H1 (cell line): ENCODE results near the gene ARID5B. TPM values are rescaled to one million over a fixed set of nuclear protein-coding genes. Genes with fewer than 3 reads are reported as not detected.

Experiments used
- CTCF ChIA-PET: fragments of 300-600 bp; sonication (Branson Sonifier 250); formaldehyde crosslinking; loops from one replicate; lab custom pipeline; 2021; ENCODE audit not compliant: partially characterized antibody; lab: Charles Lee
- POLR2A ChIA-PET: fragments of 300-600 bp; sonication (Branson Sonifier 250); formaldehyde crosslinking; loops from one replicate; lab custom pipeline; 2021; ENCODE audit warnings: inconsistent platforms; ENCODE audit not compliant: partially characterized antibody; lab: Charles Lee
- DNase-seq, 2 experiments: peaks; one replicate each; pipeline versions ENCODE4 v3.0.0 to v3.0.0-alpha.2; 2010 to 2022; ENCODE audit warnings: low spot score in 2 of 2, low read depth in 1 of 2, mixed read lengths in 1 of 2
- FAIRE-seq: peaks from 2 replicates; lab custom pipeline; 2011; peaks lifted over from hg19 to GRCh38; lab: Jason Lieb, UNC
- H2AFZ ChIP-seq: 2 replicates; pipeline ENCODE4 v1.8.1; 2012; ENCODE audit warnings: low read length, inconsistent platforms
- H2AK5ac ChIP-seq: 2 replicates; pipeline ENCODE4 v1.6.1; 2013; ENCODE audit warnings: low read depth, low read length
- H2BK120ac ChIP-seq: replicated peaks from 2 replicates; pipeline ENCODE3; 2013; ENCODE audit warnings: low read depth, low read length, inconsistent platforms
- H2BK12ac ChIP-seq: 2 replicates; pipeline ENCODE4 v1.6.1; 2013; ENCODE audit warnings: low read depth, low read length
- H2BK15ac ChIP-seq: 2 replicates; pipeline ENCODE4 v1.6.1; 2013; ENCODE audit warnings: low read length
- H2BK20ac ChIP-seq: 2 replicates; pipeline ENCODE4 v1.6.1; 2013; ENCODE audit warnings: low read length
- H2BK5ac ChIP-seq: 2 replicates; pipeline ENCODE4 v1.6.1; 2013; ENCODE audit warnings: low read depth, low read length
- H3K14ac ChIP-seq: 2 replicates; pipeline ENCODE4 v1.6.1; 2013; ENCODE audit warnings: inconsistent platforms; ENCODE audit not compliant: insufficient read length
- H3K18ac ChIP-seq: 2 replicates; pipeline ENCODE4 v1.6.1; 2013; ENCODE audit warnings: low read length; ENCODE audit errors: extremely low read depth
- H3K23ac ChIP-seq: 2 replicates; pipeline ENCODE4 v1.6.1; 2013; ENCODE audit warnings: inconsistent platforms; ENCODE audit not compliant: insufficient read length
- H3K23me2 ChIP-seq: 2 replicates; pipeline ENCODE4 v1.6.1; 2013; ENCODE audit warnings: low read depth, low read length
- H3K27ac ChIP-seq: 2 replicates; pipeline ENCODE4 v1.6.1; 2011; ENCODE audit warnings: low read depth, low read length, inconsistent platforms
- H3K27me3 ChIP-seq, 4 experiments: replicated peaks in 1 of 4; 1 replicate in 1 of 4; 2 replicates in 3 of 4; pipeline versions ENCODE4 v1.6.1 to v1.8.1; 2011 to 2013; ENCODE audit warnings: low read length in 3 of 4, mild to moderate bottlenecking in 3 of 4, inconsistent platforms in 2 of 4, mixed read lengths in 2 of 4, moderate library complexity in 1 of 4; ENCODE audit not compliant: control insufficient read depth in 3 of 4, insufficient read depth in 3 of 4; ENCODE audit errors: extremely low read depth in 1 of 4
- H3K36me3 ChIP-seq, 4 experiments: 2 replicates each; pipeline versions ENCODE4 v1.6.1 to v1.8.1; 2011 to 2013; ENCODE audit warnings: mild to moderate bottlenecking in 4 of 4, low read length in 3 of 4, moderate library complexity in 2 of 4, control low read depth in 1 of 4, inconsistent platforms in 1 of 4; ENCODE audit not compliant: insufficient read depth in 4 of 4, control insufficient read depth in 2 of 4
- H3K4ac ChIP-seq: replicated peaks from 2 replicates; pipeline ENCODE3; 2013; ENCODE audit warnings: low read length, low read depth, mixed read lengths, inconsistent platforms; ENCODE audit not compliant: insufficient read length
- H3K4me1 ChIP-seq, 4 experiments: replicated peaks in 1 of 4; 1 replicate in 1 of 4; 2 replicates in 3 of 4; pipeline versions ENCODE4 v1.6.1 to v1.8.1; 2011 to 2013; ENCODE audit warnings: low read length in 3 of 4, inconsistent platforms in 2 of 4, mixed read lengths in 1 of 4; ENCODE audit not compliant: insufficient read depth in 4 of 4, control insufficient read depth in 3 of 4
- H3K4me2 ChIP-seq, 2 experiments: 2 replicates each; pipeline versions ENCODE4 v1.6.1 to v1.8.1; 2011 to 2013; ENCODE audit warnings: low read depth in 2 of 2, low read length in 2 of 2, control low read depth in 1 of 2, inconsistent platforms in 1 of 2, mild to moderate bottlenecking in 1 of 2; ENCODE audit not compliant: insufficient read depth in 1 of 2
- H3K4me3 ChIP-seq, 4 experiments: fragments of 200-600, 300-600 bp in 1 of 4; sonication (generic), shearing (Covaris generic), sonication (Bioruptor Twin) in 1 of 4; 2 replicates each; pipeline versions ENCODE4 v1.5.1 to v1.8.1; 2011 to 2016; ENCODE audit warnings: low read length in 4 of 4, low read depth in 3 of 4, control low read depth in 2 of 4, inconsistent platforms in 2 of 4, mild to moderate bottlenecking in 2 of 4, mixed read lengths in 1 of 4, moderate library complexity in 1 of 4; ENCODE audit not compliant: insufficient read depth in 2 of 4; ENCODE audit errors: extremely low read depth in 1 of 4
- H3K56ac ChIP-seq: replicated peaks from 2 replicates; pipeline ENCODE3; 2013; ENCODE audit warnings: low read depth, mild to moderate bottlenecking, mixed read lengths, low read length, inconsistent platforms; ENCODE audit not compliant: insufficient read length
- H3K79me1 ChIP-seq: 2 replicates; pipeline ENCODE4 v1.6.1; 2013; ENCODE audit warnings: low read depth, low read length, control low read depth
- H3K79me2 ChIP-seq, 2 experiments: 2 replicates each; pipeline versions ENCODE4 v1.6.1 to v1.8.1; 2012 to 2013; ENCODE audit warnings: low read length in 2 of 2, mild to moderate bottlenecking in 2 of 2, inconsistent platforms in 1 of 2; ENCODE audit not compliant: insufficient read depth in 2 of 2, control insufficient read depth in 1 of 2
- H3K9ac ChIP-seq, 4 experiments: replicated peaks in 1 of 4; 1 replicate in 1 of 4; 2 replicates in 3 of 4; pipeline versions ENCODE4 v1.6.1 to v1.8.1; 2011 to 2013; ENCODE audit warnings: low read depth in 3 of 4, low read length in 3 of 4, control low read depth in 2 of 4, mild to moderate bottlenecking in 2 of 4, moderate library complexity in 2 of 4, inconsistent platforms in 1 of 4; ENCODE audit errors: extremely low read depth in 1 of 4
- H3K9me3 ChIP-seq, 2 experiments: 2 replicates each; pipeline versions ENCODE4 v1.6.1 to v1.8.1; 2012 to 2013; ENCODE audit warnings: mild to moderate bottlenecking in 2 of 2, moderate library complexity in 2 of 2, control low read depth in 1 of 2, inconsistent platforms in 1 of 2, low read depth in 1 of 2, low read length in 1 of 2, mixed read lengths in 1 of 2; ENCODE audit not compliant: insufficient read depth in 2 of 2
- H4K20me1 ChIP-seq, 2 experiments: replicated peaks in 1 of 2; 2 replicates each; pipeline versions ENCODE3 to v1.8.1; 2011 to 2013; ENCODE audit warnings: inconsistent platforms in 2 of 2, low read length in 2 of 2, mild to moderate bottlenecking in 1 of 2; ENCODE audit not compliant: insufficient read depth in 2 of 2, control insufficient read depth in 1 of 2
- H4K5ac ChIP-seq: 2 replicates; pipeline ENCODE4 v1.6.1; 2013; ENCODE audit warnings: low read length, low read depth, mixed read lengths, inconsistent platforms; ENCODE audit not compliant: insufficient read length
- H4K8ac ChIP-seq: 2 replicates; pipeline ENCODE4 v1.8.0; 2013; ENCODE audit warnings: mild to moderate bottlenecking, moderate library complexity, low read length, inconsistent platforms; ENCODE audit not compliant: insufficient read depth; ENCODE audit errors: extremely low read depth
- H4K91ac ChIP-seq: replicated peaks from 2 replicates; pipeline ENCODE3; 2013; ENCODE audit warnings: low read length, mixed read lengths, inconsistent platforms; ENCODE audit not compliant: insufficient read length
- ASH2L ChIP-seq: fragments of 200-600, 300-600 bp; sonication (generic); IDR thresholded peaks from one replicate; pipeline ENCODE4 v1.7.1; 2017; ENCODE audit warnings: low read length
- ATF2 ChIP-seq: IDR thresholded peaks from 2 replicates; pipeline ENCODE4 v1.6.1; 2012; ENCODE audit warnings: low read length, inconsistent platforms
- CREB1 ChIP-seq: IDR thresholded peaks from 2 replicates; pipeline ENCODE4 v1.6.1; 2012; ENCODE audit warnings: inconsistent platforms
- EP300 ChIP-seq, 2 experiments: IDR thresholded peaks; 1 replicate in 1 of 2; 2 replicates in 1 of 2; pipeline ENCODE4 v1.6.1; 2011 to 2012; ENCODE audit warnings: low read depth in 2 of 2, low read length in 2 of 2, mild to moderate bottlenecking in 2 of 2, borderline replicate concordance in 1 of 2, inconsistent platforms in 1 of 2, moderate library complexity in 1 of 2
- JUND ChIP-seq: IDR thresholded peaks from 2 replicates; pipeline ENCODE4 v1.6.1; 2011; ENCODE audit warnings: mild to moderate bottlenecking, improper control_type of control experiment, low read length
- MAFK ChIP-seq: IDR thresholded peaks from 2 replicates; pipeline ENCODE4 v1.6.1; 2012; ENCODE audit warnings: low read depth, mild to moderate bottlenecking, improper control_type of control experiment, low read length
- NANOG ChIP-seq: IDR thresholded peaks from 2 replicates; pipeline ENCODE4 v1.6.1; 2011; ENCODE audit warnings: low read length, low read depth, mild to moderate bottlenecking, inconsistent platforms; ENCODE audit not compliant: insufficient read depth, poor library complexity, severe bottlenecking
- RFX5 ChIP-seq: IDR thresholded peaks from 2 replicates; pipeline ENCODE4 v1.6.1; 2011; ENCODE audit warnings: low read depth, low read length, improper control_type of control experiment, borderline replicate concordance
- RNF2 ChIP-seq: fragments of 200-900, 300-1000 bp; sonication (generic); IDR thresholded peaks from 2 replicates; pipeline ENCODE4 v1.7.1; 2016; ENCODE audit warnings: borderline replicate concordance, low read depth, mild to moderate bottlenecking, antibody characterized with exemption, low read length; ENCODE audit not compliant: poor library complexity, severe bottlenecking; ENCODE audit errors: missing control alignments
- SIX5 ChIP-seq: IDR thresholded peaks from 2 replicates; pipeline ENCODE4 v1.6.1; 2011; ENCODE audit warnings: mild to moderate bottlenecking, low read depth, low read length
- SUZ12 ChIP-seq: fragments of 200-600 bp; sonication (generic); IDR thresholded peaks from 2 replicates; pipeline ENCODE4 v1.6.1; 2012; ENCODE audit warnings: mild to moderate bottlenecking, inconsistent platforms, low read length, moderate library complexity, mixed read lengths
- TAF7 ChIP-seq: optimal IDR thresholded peaks from 2 replicates; pipeline ENCODE3; 2011; ENCODE audit warnings: low read depth, mild to moderate bottlenecking, inconsistent platforms, low read length, moderate library complexity, borderline replicate concordance
- ZNF274 ChIP-seq: IDR thresholded peaks from 2 replicates; pipeline ENCODE4 v1.7.0; 2012; ENCODE audit warnings: low read length, borderline replicate concordance; ENCODE audit errors: extremely low read depth
- WGBS, 2 experiments: shearing (Covaris generic) in 1 of 2; methylation state at CpG; one replicate each; pipeline versions ENCODE4 v1.1.6 to v1.1.7; 2013 to 2015; ENCODE audit warnings: low lambda C conversion rate in 2 of 2, mixed read lengths in 2 of 2, inconsistent platforms in 1 of 2, low coverage in 1 of 2, missing lambda C conversion rate in 1 of 2; ENCODE audit not compliant: insufficient replicate concordance in 2 of 2, insufficient coverage in 1 of 2, insufficient read length in 1 of 2; ENCODE audit errors: extremely low coverage in 1 of 2, missing lambda C conversion rate in 1 of 2; 5-methylcytosine and 5-hydroxymethylcytosine counted together
- polyA plus RNA-seq, 7 experiments: library from polyadenylated mRNA; depleted of rRNA in 3 of 7; stranded (reverse) in 5 of 7; unstranded in 2 of 7; fragments of >200 nt in 5 of 7; fragments of 200-250 nt in 2 of 7; gene quantifications; 1 replicate in 5 of 7; 2 replicates in 1 of 7; 4 replicates in 1 of 7; pipeline versions ENCODE4 v1.2.1 to v1.2.3, GENCODE V29; 2011 to 2013; ENCODE audit warnings: missing spikeins in 2 of 7, mixed read lengths in 2 of 7
- total RNA-seq: library from RNA; stranded (reverse); fragmentation: NEBNext Ultra II Directional; extraction: Animal tissue kit (Norgen Biotek cat#: 25700); gene quantifications from 2 replicates; pipeline ENCODE4 v1.2.1, GENCODE V29; 2021

ARID5B gene
- total and polyA plus RNA-seq, 2 of the 8 experiments (the other 6 are each of a cell fraction or from before 2014, with no cell fraction given) = 0.21 to 1.1 TPM

- Histone ChIP-seq H4K20me1 (no peaks in the 10 kb centered on the region), H2BK12ac (no peak overlapping the region), H3K36me3 (no peaks in the 10 kb centered on the region), H2AK5ac (no peak overlapping the region), H3K27ac (no peak overlapping the region), H2BK5ac (no peak overlapping the region), H3K23me2 (no peaks in the 10 kb centered on the region; the same call in 1 of the 2 replicates), H4K5ac (no peak overlapping the region), H3K14ac (no peak overlapping the region), H2BK20ac (no peak overlapping the region), H3K4me2 (no peak overlapping the region), H3K27me3 (no peaks in the 10 kb centered on the region), H3K4me1 (no peaks in the 10 kb centered on the region), H3K56ac (no peak overlapping the region), H2AFZ (no peak overlapping the region), H3K9me3 (no peaks in the 10 kb centered on the region), H3K9ac (no peak overlapping the region), H2BK120ac (no peak overlapping the region), H3K79me2 (no peaks in the 10 kb centered on the region), H2BK15ac (no peak overlapping the region), H3K79me1 (no peaks in the 10 kb centered on the region), H3K18ac (no peak overlapping the region), H3K4ac (no peak overlapping the region), H3K4me3 (no peak overlapping the region), H3K23ac (no peak overlapping the region), H4K91ac (no peak overlapping the region), H4K8ac (no peak overlapping the region)
- DNase-seq = no peak
- no peak for FAIRE-seq
- WGBS, 2 experiments = 88% methylated on average over 3 of the region's 3 CpGs; no CpG with 5 or more reads in 1 of the 2 experiments
- ChIA-PET CTCF (no interaction called here), POLR2A (no interaction called here)
- TF ChIP-seq SUZ12 = no peak
- no peak for TF ChIP-seq TAF7
- no peak for TF ChIP-seq ATF2
- TF ChIP-seq ASH2L = no peak
- TF ChIP-seq RNF2 = no peak
- no peak for TF ChIP-seq JUND
- no peak for TF ChIP-seq SIX5
- TF ChIP-seq EP300 (IDR thresholded peaks at IDR 0.05; ENCODE audit: borderline replicate concordance in 1 of 2, low read depth in 2 of 2, low read length in 2 of 2) = no peak
- no peak for TF ChIP-seq CREB1
- no peak for TF ChIP-seq ZNF274
- TF ChIP-seq MAFK = no peak
- no peak for TF ChIP-seq RFX5
- no peak for TF ChIP-seq NANOG
Observed at GRCh38 chr10:62005687-62006086, 104.2 kb downstream of the ARID5B start.
